Lower lobe of right lung (tissue), 2 donors: ENCODE data around the gene PPP2R3B. TPM values are rescaled to one million over a fixed set of nuclear protein-coding genes. Genes with fewer than 3 reads are reported as not detected.

Source experiments
- ATAC-seq, 2 donors: fragments of 200-7000 bp; cut with Tn5 transposase; one replicate each; pipeline ENCODE4 v1.9.1; 2020 to 2022; ENCODE audit warnings: mild to moderate bottlenecking in 2 of 2, moderate library complexity in 2 of 2
- DNase-seq: peaks from one replicate; pipeline ENCODE4 v3.0.0-alpha.2; 2020
- H3K27ac ChIP-seq: fragments of 200-600 bp; one replicate; pipeline ENCODE4 v1.8.0; 2022
- H3K27me3 ChIP-seq: fragments of 200-600 bp; one replicate; pipeline ENCODE4 v1.8.0; 2022; ENCODE audit warnings: low read depth
- H3K36me3 ChIP-seq: fragments of 200-600 bp; one replicate; pipeline ENCODE4 v1.8.0; 2022; ENCODE audit warnings: mild to moderate bottlenecking
- H3K4me1 ChIP-seq: fragments of 200-600 bp; one replicate; pipeline ENCODE4 v1.8.0; 2022
- H3K4me3 ChIP-seq: fragments of 200-600 bp; one replicate; pipeline ENCODE4 v1.8.0; 2022; ENCODE audit warnings: mild to moderate bottlenecking
- H3K9me3 ChIP-seq: fragments of 200-600 bp; one replicate; pipeline ENCODE4 v1.8.0; 2022
- CTCF ChIP-seq: fragments of 200-600 bp; IDR thresholded peaks from one replicate; pipeline ENCODE4 v1.8.0; 2022; ENCODE audit warnings: antibody characterized with exemption, mild to moderate bottlenecking
- intact Hi-C: fragments of 100-400 bp; cut with DNase I; formaldehyde crosslinking; loops from one replicate; pipeline ENCODE4 v1.11.0; 2022
- total RNA-seq: library from RNA; stranded (reverse); fragmentation: NEBNext Ultra II Directional; extraction: Animal tissue kit (Norgen Biotek cat#: 25700); gene quantifications from one replicate; pipeline ENCODE4 v1.2.1, GENCODE V29; 2021
- donor health status: DM: no; HTN: yes; CAD: no; lungs with severe emphysema.

The PPP2R3B gene
- total RNA-seq, 1 donor from 2014 or later = 11.2 TPM

DNA sequence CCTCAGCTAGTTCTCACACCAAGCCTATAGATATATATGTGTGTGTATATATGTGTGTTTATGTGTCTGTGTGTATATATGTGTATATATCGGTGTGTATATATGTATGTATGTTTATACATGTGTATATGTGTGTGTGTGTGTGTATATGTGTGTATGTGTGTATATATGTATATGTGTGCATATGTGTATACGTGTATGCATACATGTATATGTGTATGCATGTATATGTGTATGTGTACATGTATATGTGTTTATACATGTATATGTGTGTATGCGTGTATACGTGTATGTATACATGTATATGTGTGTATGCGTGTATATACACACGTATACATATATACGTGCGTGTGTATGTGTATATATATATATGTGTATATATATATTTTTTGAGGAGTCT lies 86.4 kb downstream of the PPP2R3B start:
- intact Hi-C loops = no loop called here
- peaks cover 66% of the 10 kb centered on the region for H3K36me3 ChIP-seq
- no peak overlapping the region for H3K27ac ChIP-seq
- no peak for ATAC-seq
- H3K27me3 ChIP-seq = no peaks in the 10 kb centered on the region
- H3K9me3 ChIP-seq = no peaks in the 10 kb centered on the region
- H3K4me3 ChIP-seq = no peak overlapping the region
- no peak for DNase-seq
- H3K4me1 ChIP-seq = no peaks in the 10 kb centered on the region
- no peak for TF ChIP-seq CTCF

DNA sequence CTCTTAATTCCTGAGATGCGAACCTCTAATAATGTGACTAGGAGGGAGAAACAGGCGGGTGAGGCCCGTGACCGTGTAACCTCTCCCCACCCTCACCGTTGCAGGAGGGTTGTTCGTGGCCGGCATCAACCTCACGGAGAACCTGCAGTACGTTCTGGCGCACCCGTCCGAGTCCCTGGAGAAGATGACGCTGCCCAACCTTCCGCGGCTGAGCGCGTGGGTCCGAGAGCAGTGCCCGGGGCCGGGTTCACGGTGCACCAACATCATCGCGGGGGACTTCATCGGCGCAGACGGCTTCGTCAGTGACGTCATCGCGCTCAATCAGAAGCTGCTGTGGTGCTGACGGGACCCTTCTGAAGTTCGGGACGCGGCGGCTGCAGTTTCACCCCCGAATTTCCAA lies 87.7 kb downstream of the PPP2R3B start:
- Histone ChIP-seq H3K4me3 (no peak overlapping the region), H3K27ac (no peak overlapping the region), H3K27me3 (no peaks in the 10 kb centered on the region), H3K36me3 (peaks cover 69% of the 10 kb centered on the region), H3K9me3 (no peaks in the 10 kb centered on the region), H3K4me1 (no peaks in the 10 kb centered on the region)
- peak; percentile 34 for DNase-seq
- TF ChIP-seq CTCF = no peak
- ATAC-seq = no peak
- intact Hi-C loops = no loop called here

GRCh38 chrX:295136-295535 lies 91.6 kb downstream of the PPP2R3B start:
- intact Hi-C loops = no loop called here
- Histone ChIP-seq H3K9me3 (no peaks in the 10 kb centered on the region), H3K27ac (no peak overlapping the region), H3K4me3 (no peak overlapping the region), H3K36me3 (peaks cover 71% of the 10 kb centered on the region), H3K4me1 (no peaks in the 10 kb centered on the region), H3K27me3 (no peaks in the 10 kb centered on the region)
- no peak for ATAC-seq
- TF ChIP-seq CTCF = no peak
- DNase-seq = peak; percentile 45

- ATAC-seq (no peak), DNase-seq (peak; percentile 40)
Observed at GRCh38 chrX:292900-293897, 93.5 kb downstream of the PPP2R3B start.

DNA sequence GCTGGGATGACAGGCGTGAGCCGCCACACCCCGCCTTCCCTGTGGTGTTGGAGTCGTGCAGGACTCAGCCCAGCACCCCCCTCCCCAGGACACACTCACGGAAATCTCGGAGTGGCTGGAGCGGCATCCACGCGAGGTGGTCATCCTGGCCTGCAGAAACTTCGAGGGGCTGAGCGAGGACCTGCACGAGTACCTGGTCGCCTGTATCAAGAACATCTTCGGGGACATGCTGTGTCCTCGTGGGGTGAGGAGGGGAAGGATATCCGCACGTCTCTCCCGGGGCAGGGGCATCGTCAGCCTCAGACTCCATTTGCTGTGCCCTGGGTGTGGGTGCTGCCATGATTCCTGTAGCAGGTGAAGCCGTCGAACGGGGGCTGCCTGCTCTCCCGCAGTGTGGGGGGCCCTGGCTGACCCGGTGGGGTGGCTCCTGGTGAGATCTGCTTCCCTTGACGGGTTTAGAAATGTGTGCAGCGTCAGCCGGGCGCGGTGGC lies 95.3 kb downstream of the PPP2R3B start:
- Histone ChIP-seq H3K4me3 (no peak overlapping the region), H3K4me1 (no peaks in the 10 kb centered on the region), H3K27me3 (no peaks in the 10 kb centered on the region), H3K9me3 (no peaks in the 10 kb centered on the region), H3K27ac (no peak overlapping the region), H3K36me3 (peaks cover 84% of the 10 kb centered on the region)
- no peak for TF ChIP-seq CTCF
- intact Hi-C loops = no loop called here
- DNase-seq (peak; percentile 39), ATAC-seq (no peak)

More at GRCh38 chrX:292900-293897, 93.5 kb downstream of the PPP2R3B start:
- Histone ChIP-seq H3K4me3 (no peak overlapping the region), H3K27ac (no peak overlapping the region), H3K36me3 (peaks cover 76% of the 10 kb centered on the region), H3K27me3 (no peaks in the 10 kb centered on the region), H3K4me1 (no peaks in the 10 kb centered on the region), H3K9me3 (no peaks in the 10 kb centered on the region)
- no peak for TF ChIP-seq CTCF
- intact Hi-C loops = no loop called here
